Fibroblast of lung (primary cell): ENCODE data around the gene PACRG. TPM values are rescaled to one million over a fixed set of nuclear protein-coding genes. Genes with fewer than 3 reads are reported as not detected.

ENCODE experiments used
- DNase-seq, 2 donors: peaks; one replicate each; pipeline versions ENCODE4 v3.0.0 to v3.0.0-alpha.2; 2010; ENCODE audit warnings: low read depth in 2 of 2
- H2AFZ ChIP-seq: 2 replicates; pipeline ENCODE4 v1.5.1; 2012; ENCODE audit warnings: low read length, control low read depth, inconsistent platforms
- H3K27ac ChIP-seq: 2 replicates; pipeline ENCODE4 v1.5.1; 2011; ENCODE audit warnings: low read length, control low read depth; ENCODE audit not compliant: insufficient read depth
- H3K27me3 ChIP-seq: 2 replicates; pipeline ENCODE4 v1.5.1; 2011; ENCODE audit warnings: mild to moderate bottlenecking, low read length; ENCODE audit not compliant: control insufficient read depth, insufficient read depth
- H3K36me3 ChIP-seq: 2 replicates; pipeline ENCODE4 v1.5.1; 2011; ENCODE audit warnings: low read length; ENCODE audit not compliant: control insufficient read depth, insufficient read depth
- H3K4me1 ChIP-seq: 2 replicates; pipeline ENCODE4 v1.5.1; 2011; ENCODE audit warnings: low read length; ENCODE audit not compliant: control insufficient read depth, insufficient read depth; ENCODE audit errors: extremely low read depth
- H3K4me2 ChIP-seq: 2 replicates; pipeline ENCODE4 v1.5.1; 2011; ENCODE audit warnings: low read length, control low read depth; ENCODE audit not compliant: insufficient read depth; ENCODE audit errors: extremely low read depth
- H3K4me3 ChIP-seq, 4 experiments: fragments of 200-600 bp in 1 of 4; sonication (generic) in 1 of 4; replicated peaks in 1 of 4; 2 replicates each; pipeline ENCODE4 v1.5.1; 2011 to 2016; ENCODE audit warnings: low read length in 4 of 4, low read depth in 3 of 4, mild to moderate bottlenecking in 3 of 4, control low read depth in 2 of 4, inconsistent platforms in 1 of 4, mixed read lengths in 1 of 4; ENCODE audit not compliant: insufficient read depth in 1 of 4; ENCODE audit errors: control extremely low read depth in 1 of 4
- H3K79me2 ChIP-seq: 2 replicates; pipeline ENCODE4 v1.5.1; 2012; ENCODE audit warnings: mild to moderate bottlenecking, low read length, inconsistent platforms; ENCODE audit not compliant: control insufficient read depth, insufficient read depth
- H3K9ac ChIP-seq: 2 replicates; pipeline ENCODE4 v1.5.1; 2011; ENCODE audit warnings: mild to moderate bottlenecking, low read length, control low read depth; ENCODE audit not compliant: insufficient read depth
- H3K9me3 ChIP-seq: 2 replicates; pipeline ENCODE4 v1.5.1; 2012; ENCODE audit warnings: low read depth, low read length; ENCODE audit not compliant: control insufficient read depth, insufficient read depth
- H4K20me1 ChIP-seq: 2 replicates; pipeline ENCODE4 v1.5.1; 2011; ENCODE audit warnings: low read length; ENCODE audit not compliant: control insufficient read depth, insufficient read depth; ENCODE audit errors: extremely low read depth
- CTCF ChIP-seq, 2 donors: IDR thresholded peaks in 1 of 2; conservative IDR thresholded peaks in 1 of 2; 1 replicate in 1 of 2; 2 replicates in 1 of 2; pipeline ENCODE4 v1.5.1; 2011 to 2012; ENCODE audit warnings: low read length in 2 of 2, control low read depth in 1 of 2, inconsistent platforms in 1 of 2, low read depth in 1 of 2, mild to moderate bottlenecking in 1 of 2
- EZH2 ChIP-seq: IDR thresholded peaks from 2 replicates; pipeline ENCODE4 v1.5.1; 2012; ENCODE audit warnings: low read length, control low read depth, mild to moderate bottlenecking; ENCODE audit errors: missing control alignments
- polyA plus RNA-seq, 2 donors: library from polyadenylated mRNA; depleted of rRNA in 1 of 2; stranded (reverse) in 1 of 2; unstranded in 1 of 2; fragments of >200 nt; gene quantifications; 2 replicates each; pipeline ENCODE4 v1.2.1, GENCODE V29; 2011 to 2012; ENCODE audit warnings: missing spikeins in 1 of 2
- total RNA-seq: library from RNA; depleted of rRNA; stranded (reverse); fragments of >200 nt; gene quantifications from 2 replicates; pipeline ENCODE4 v1.2.1, GENCODE V29; 2014

The PACRG gene
- total and polyA plus RNA-seq, 2 donors (not counting 1 experiment from before 2014, with no cell fraction given), result 0.30 to 0.66 TPM

DNA sequence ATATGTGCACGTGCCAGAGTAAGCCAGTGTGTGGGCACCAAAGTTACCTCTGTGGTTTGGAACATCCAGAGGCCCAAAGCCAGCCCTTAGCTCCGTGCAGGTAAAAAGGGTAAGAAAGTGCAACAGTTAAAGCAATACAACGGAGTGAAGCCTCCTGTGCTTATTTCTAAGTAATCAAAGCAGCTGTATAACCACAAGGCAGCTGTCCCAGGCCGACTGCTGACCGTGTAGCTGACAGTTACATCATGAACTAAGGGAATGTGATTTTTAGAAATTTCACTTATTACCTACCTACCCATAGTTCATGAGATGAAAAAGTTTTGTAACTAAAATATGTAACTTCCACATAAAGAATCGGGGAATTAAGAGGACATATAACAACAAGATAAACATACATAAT is 565.5 kb downstream of the PACRG start:
- no peaks in the 10 kb centered on the region for H3K27me3 ChIP-seq
- H3K4me1 ChIP-seq, result no peaks in the 10 kb centered on the region
- no peak overlapping the region for H3K4me3 ChIP-seq
- H3K79me2 ChIP-seq, result no peaks in the 10 kb centered on the region
- no peaks in the 10 kb centered on the region for H4K20me1 ChIP-seq
- no peak overlapping the region for H2AFZ ChIP-seq
- no peaks in the 10 kb centered on the region for H3K9me3 ChIP-seq
- DNase-seq, result no peak
- no peak overlapping the region for H3K9ac ChIP-seq
- H3K36me3 ChIP-seq, result no peaks in the 10 kb centered on the region
- TF ChIP-seq EZH2 (no peak), CTCF (conservative IDR thresholded peaks at IDR 0.05 in 1 of 2, IDR thresholded peaks at IDR 0.05 in 1 of 2; ENCODE audit: low read depth in 1 of 2, low read length in 2 of 2) (no peak)
- no peak overlapping the region for H3K4me2 ChIP-seq
- no peak overlapping the region for H3K27ac ChIP-seq

DNA sequence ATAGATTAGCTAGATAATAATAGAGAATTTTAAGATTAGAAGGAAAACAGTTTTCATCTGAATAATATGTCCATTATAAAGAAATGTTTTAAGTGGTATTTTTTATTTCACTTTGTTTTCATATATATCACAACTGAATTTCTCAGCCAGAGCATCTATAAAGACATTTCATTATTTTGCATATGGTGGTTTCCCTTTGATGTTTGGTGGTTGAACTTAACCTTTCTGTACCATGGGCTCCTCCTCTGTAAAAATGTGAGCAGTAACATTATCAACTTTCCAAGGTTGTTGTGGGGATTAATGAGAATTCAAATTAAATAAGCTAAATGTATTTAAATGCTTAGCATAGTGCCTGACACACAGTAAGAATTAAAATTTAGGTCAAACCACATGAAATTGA is 567.0 kb downstream of the PACRG start:
- H3K9ac ChIP-seq, result no peak overlapping the region
- H3K4me1 ChIP-seq, result no peaks in the 10 kb centered on the region
- H3K79me2 ChIP-seq, result no peaks in the 10 kb centered on the region
- no peaks in the 10 kb centered on the region for H3K27me3 ChIP-seq
- no peaks in the 10 kb centered on the region for H4K20me1 ChIP-seq
- H3K27ac ChIP-seq, result no peak overlapping the region
- no peak overlapping the region for H2AFZ ChIP-seq
- DNase-seq, result no peak
- no peak overlapping the region for H3K4me2 ChIP-seq
- TF ChIP-seq CTCF (conservative IDR thresholded peaks at IDR 0.05 in 1 of 2, IDR thresholded peaks at IDR 0.05 in 1 of 2; ENCODE audit: low read depth in 1 of 2, low read length in 2 of 2) (no peak), EZH2 (no peak)
- no peaks in the 10 kb centered on the region for H3K9me3 ChIP-seq
- no peaks in the 10 kb centered on the region for H3K36me3 ChIP-seq
- H3K4me3 ChIP-seq, result no peak overlapping the region

DNA sequence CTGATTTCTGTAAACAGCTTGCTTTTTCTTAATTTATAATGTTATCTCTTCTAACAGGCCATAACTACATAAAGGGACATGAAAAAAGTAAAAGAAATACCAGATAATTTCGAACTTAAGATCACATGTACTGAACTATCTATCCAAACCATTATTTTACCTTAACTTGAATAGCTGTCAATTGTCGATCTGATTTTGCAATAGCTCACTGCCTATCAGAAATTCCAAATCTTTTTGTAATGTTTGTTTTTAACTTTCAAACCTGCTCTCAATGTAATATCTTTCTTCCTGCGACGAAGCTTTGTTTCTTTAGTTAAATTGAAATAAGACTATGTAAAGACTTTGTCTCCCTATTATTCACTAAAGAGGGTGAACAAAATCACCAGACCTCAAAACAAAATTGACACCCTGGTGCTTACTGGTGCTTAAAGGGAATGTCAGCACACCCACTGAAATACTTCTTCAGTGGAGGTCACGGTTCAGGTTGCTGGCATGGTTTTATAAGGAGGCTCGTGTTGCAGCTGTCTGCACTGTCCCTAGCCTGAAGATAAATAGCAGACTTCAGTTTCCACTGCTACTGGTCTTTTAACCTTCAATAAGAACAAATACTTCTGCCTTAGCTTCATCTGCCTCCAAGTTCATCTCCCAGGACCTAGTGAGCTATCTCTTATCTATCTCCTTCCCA is 569.2 kb downstream of the PACRG start:
- Histone ChIP-seq H3K4me2 (no peak overlapping the region), H3K9me3 (no peaks in the 10 kb centered on the region), H3K36me3 (no peaks in the 10 kb centered on the region), H4K20me1 (no peaks in the 10 kb centered on the region), H3K4me1 (no peaks in the 10 kb centered on the region), H3K4me3 (no peak overlapping the region), H2AFZ (no peak overlapping the region), H3K27me3 (no peaks in the 10 kb centered on the region), H3K27ac (no peak overlapping the region), H3K79me2 (no peaks in the 10 kb centered on the region), H3K9ac (no peak overlapping the region)
- DNase-seq, result peak in 1 of 2 donors; percentile 51
- TF ChIP-seq EZH2 (no peak), CTCF (conservative IDR thresholded peaks at IDR 0.05 in 1 of 2, IDR thresholded peaks at IDR 0.05 in 1 of 2; ENCODE audit: low read depth in 1 of 2, low read length in 2 of 2) (no peak)
